HepG2 (cell line): ENCODE measurements around the gene IKZF2. TPM values are rescaled to one million over a fixed set of nuclear protein-coding genes. Genes with fewer than 3 reads are reported as not detected.

Source experiments
- ATAC-seq: fragments of 200-7000 bp; cut with Tn5 transposase; 3 replicates; pipeline ENCODE4 v1.9.1; 2020; ENCODE audit warnings: mild to moderate bottlenecking, moderate library complexity
- BruUV-seq: library from RNA; stranded (reverse); fragments of 400-500 nt; replicated peaks from 2 replicates; lab custom pipeline; 2021; lab: Mats Ljungman, UMichigan
- CTCF ChIA-PET: fragments of 300-600 bp; formaldehyde crosslinking; extraction: SDS; loops from one replicate; lab custom pipeline; 2021; ENCODE audit warnings: low total read pairs, inconsistent platforms, low intra/inter-chr PET ratio; lab: Yijun Ruan, JAX
- POLR2A ChIA-PET: fragments of 350-600 bp; sonication (Branson Sonifier 250); formaldehyde crosslinking; loops from one replicate; lab custom pipeline; 2020; ENCODE audit warnings: antibody characterized with exemption, inconsistent platforms; lab: Yijun Ruan, JAX
- DNase-seq: peaks from one replicate; pipeline ENCODE4 v3.0.0-alpha.2; 2015; ENCODE audit warnings: low spot score
- FAIRE-seq: peaks from 3 replicates; lab custom pipeline; 2011; peaks lifted over from hg19 to GRCh38; lab: Jason Lieb, UNC
- H2AFZ ChIP-seq: one replicate; pipeline ENCODE4 v1.6.1; 2011; ENCODE audit warnings: low read length, inconsistent platforms
- H3K27ac ChIP-seq: fragments of 300-600 bp; 3 replicates; pipeline ENCODE4 v1.8.0; 2011; ENCODE audit warnings: mixed run types, mild to moderate bottlenecking, mixed read lengths, low read length, inconsistent platforms; ENCODE audit not compliant: insufficient read depth; ENCODE audit errors: extremely low read length
- H3K27me3 ChIP-seq, 2 experiments: fragments of 200-600 bp in 1 of 2; 2 replicates in 1 of 2; 3 replicates in 1 of 2; pipeline versions ENCODE4 v1.6.0 to v1.8.0; 2011; ENCODE audit warnings: low read length in 2 of 2, mild to moderate bottlenecking in 2 of 2, moderate library complexity in 2 of 2, inconsistent platforms in 1 of 2; ENCODE audit not compliant: insufficient read depth in 2 of 2, control insufficient read depth in 1 of 2
- H3K36me3 ChIP-seq, 2 experiments: fragments of 200-600 bp in 1 of 2; replicated peaks in 1 of 2; 2 replicates in 1 of 2; 3 replicates in 1 of 2; pipeline versions ENCODE4 v1.5.1 to v1.8.0; 2011; ENCODE audit warnings: low read length in 2 of 2, inconsistent platforms in 1 of 2; ENCODE audit not compliant: insufficient read depth in 2 of 2, control insufficient read depth in 1 of 2
- H3K4me1 ChIP-seq: 2 replicates; pipeline ENCODE4 v1.5.1; 2012; ENCODE audit warnings: low read length, inconsistent platforms; ENCODE audit not compliant: insufficient read depth
- H3K4me2 ChIP-seq: 2 replicates; pipeline ENCODE4 v1.6.0; 2011; ENCODE audit warnings: low read depth, low read length, inconsistent platforms
- H3K4me3 ChIP-seq, 3 experiments: fragments of 200-600 bp in 1 of 3; sonication (generic), shearing (Covaris generic) in 1 of 3; replicated peaks in 1 of 3; 2 replicates each; pipeline ENCODE4 v1.5.1; 2011 to 2016; ENCODE audit warnings: low read length in 3 of 3, inconsistent platforms in 2 of 3, low read depth in 2 of 3, mild to moderate bottlenecking in 2 of 3, control low read depth in 1 of 3, mixed read lengths in 1 of 3; ENCODE audit not compliant: insufficient read depth in 1 of 3
- H3K79me2 ChIP-seq: one replicate; pipeline ENCODE4 v1.6.1; 2011; ENCODE audit warnings: low read length, inconsistent platforms; ENCODE audit not compliant: insufficient read depth
- H3K9ac ChIP-seq: 2 replicates; pipeline ENCODE4 v1.6.0; 2011; ENCODE audit warnings: mild to moderate bottlenecking, low read depth, low read length, inconsistent platforms; ENCODE audit not compliant: insufficient read depth
- H3K9me3 ChIP-seq: 2 replicates; pipeline ENCODE4 v1.5.1; 2012; ENCODE audit warnings: mild to moderate bottlenecking, low read length
- H4K20me1 ChIP-seq: 2 replicates; pipeline ENCODE4 v1.6.0; 2011; ENCODE audit warnings: inconsistent platforms, mild to moderate bottlenecking, low read length, moderate library complexity; ENCODE audit not compliant: insufficient read depth
- EHMT2 ChIP-seq: fragments of 200-600 bp; sonication (generic); IDR thresholded peaks from 2 replicates; pipeline ENCODE4 v1.7.0; 2017; ENCODE audit warnings: antibody characterized with exemption, low read depth, low read length, borderline replicate concordance
- FOSL2 ChIP-seq: sonication (generic); formaldehyde crosslinking; IDR thresholded peaks from 2 replicates; pipeline ENCODE4 v1.4.0; 2020; ENCODE audit warnings: missing genetic modification reagents
- HNRNPUL1 ChIP-seq: fragments of 200-400 bp; formaldehyde crosslinking; IDR thresholded peaks from 2 replicates; pipeline ENCODE4 v1.6.1; 2017; ENCODE audit warnings: low read depth, mild to moderate bottlenecking, low read length, moderate library complexity
- MAFG ChIP-seq: sonication (generic); formaldehyde crosslinking; IDR thresholded peaks from 2 replicates; pipeline ENCODE4 v1.5.1; 2020; ENCODE audit warnings: mild to moderate bottlenecking, missing genetic modification reagents
- MTF1 ChIP-seq: sonication (generic); formaldehyde crosslinking; IDR thresholded peaks from 2 replicates; pipeline ENCODE4 v1.5.0; 2020; ENCODE audit warnings: missing genetic modification reagents
- NR2F6 ChIP-seq, 2 experiments: IDR thresholded peaks; 2 replicates each; pipeline ENCODE4 v1.6.1; 2016; ENCODE audit warnings: antibody characterized with exemption in 1 of 2, mild to moderate bottlenecking in 1 of 2
- REL ChIP-seq: sonication (generic); formaldehyde crosslinking; conservative IDR thresholded peaks from 2 replicates; pipeline ENCODE4 v1.8.0; 2022; ENCODE audit warnings: mild to moderate bottlenecking, missing genetic modification reagents, moderate library complexity
- SAP130 ChIP-seq: IDR thresholded peaks from 2 replicates; pipeline ENCODE4 v1.6.1; 2016; ENCODE audit warnings: low read depth
- SMAD3 ChIP-seq: sonication (generic); formaldehyde crosslinking; IDR thresholded peaks from 2 replicates; pipeline ENCODE4 v1.4.0; 2020; ENCODE audit warnings: missing genetic modification reagents
- WIZ ChIP-seq: sonication (generic); formaldehyde crosslinking; IDR thresholded peaks from 2 replicates; pipeline ENCODE4 v1.5.1; 2020; ENCODE audit warnings: mild to moderate bottlenecking, missing genetic modification reagents
- ZBTB20 ChIP-seq: sonication (generic); formaldehyde crosslinking; IDR thresholded peaks from 2 replicates; pipeline ENCODE4 v1.8.1; 2023; ENCODE audit warnings: missing genetic modification reagents, low read depth, mild to moderate bottlenecking, borderline replicate concordance
- ZFP62 ChIP-seq: sonication (generic); formaldehyde crosslinking; IDR thresholded peaks from 2 replicates; pipeline ENCODE4 v1.4.0; 2020; ENCODE audit warnings: missing genetic modification reagents
- ZNF10 ChIP-seq: sonication (generic); formaldehyde crosslinking; IDR thresholded peaks from 2 replicates; pipeline ENCODE4 v1.4.0; 2020; ENCODE audit warnings: mild to moderate bottlenecking, low read depth, missing genetic modification reagents, borderline replicate concordance
- ZNF24 ChIP-seq: fragments of 450-650 bp; IDR thresholded peaks from 2 replicates; pipeline ENCODE4 v1.6.1; 2017; ENCODE audit warnings: antibody characterized with exemption, mild to moderate bottlenecking
- ZNF510 ChIP-seq: sonication (generic); formaldehyde crosslinking; IDR thresholded peaks from 2 replicates; pipeline ENCODE4 v1.4.0; 2020; ENCODE audit warnings: low read depth, mild to moderate bottlenecking, missing genetic modification reagents
- ZNF558 ChIP-seq: sonication (generic); formaldehyde crosslinking; IDR thresholded peaks from 2 replicates; pipeline ENCODE4 v1.9.0; 2022; ENCODE audit warnings: mild to moderate bottlenecking, missing genetic modification reagents, borderline replicate concordance
- ZNF564 ChIP-seq: sonication (generic); formaldehyde crosslinking; IDR thresholded peaks from 2 replicates; pipeline ENCODE4 v1.8.1; 2023; ENCODE audit warnings: mild to moderate bottlenecking, missing genetic modification reagents
- ZNF678 ChIP-seq: sonication (generic); formaldehyde crosslinking; IDR thresholded peaks from 2 replicates; pipeline ENCODE4 v1.4.0; 2020; ENCODE audit warnings: mild to moderate bottlenecking, missing genetic modification reagents
- WGBS: methylation state at CpG from one replicate; pipeline ENCODE4 v1.1.6; 2017; ENCODE audit warnings: low lambda C conversion rate; 5-methylcytosine and 5-hydroxymethylcytosine counted together
- in situ Hi-C: cut with HindIII; loops from 2 replicates; pipeline ENCODE4 v1.10.0; 2017; ENCODE audit warnings: low pct_unique_long_range_greater_than_20kb; ENCODE audit not compliant: extremely low pct_ligation_motif_present
- intact Hi-C: fragments of 100-400 bp; cut with micrococcal nuclease; formaldehyde crosslinking; loops from one replicate; pipeline ENCODE4 v1.10.0; 2022; ENCODE audit not compliant: unreplicated experiment
- polyA plus RNA-seq, 8 experiments: library from polyadenylated mRNA; depleted of rRNA in 3 of 8; stranded (reverse) in 7 of 8; unstranded in 1 of 8; fragments of >200 nt; fragmentation: Illumina TruSeq in 4 of 8; extraction: Trizol in 4 of 8; gene quantifications; 2 replicates each; pipeline versions ENCODE4 v1.2.1 to v1.2.3, GENCODE V29; 2011 to 2016; ENCODE audit warnings: low read depth in 4 of 8, missing spikeins in 1 of 8, mixed read lengths in 1 of 8; ENCODE audit not compliant: insufficient read depth in 1 of 8
- total RNA-seq, 5 experiments: library from RNA; depleted of rRNA; stranded (reverse); fragments of >200 nt; fragmentation: Illumina TruSeq; extraction: Trizol; gene quantifications; 2 replicates each; pipeline ENCODE4 v1.2.3, GENCODE V29; 2016; ENCODE audit warnings: low read depth in 1 of 5
- TF ChIP-seq, protein P1 (sequence below): sonication (generic); formaldehyde crosslinking; IDR thresholded peaks from 2 replicates; pipeline ENCODE4 v1.8.1; 2023; ENCODE audit warnings: missing genetic modification reagents, mild to moderate bottlenecking, borderline replicate concordance
- TF ChIP-seq, protein P2 (sequence below): IDR thresholded peaks from 2 replicates; pipeline ENCODE4 v1.6.1; 2016
- TF ChIP-seq, protein P3 (sequence below): sonication (generic); formaldehyde crosslinking; IDR thresholded peaks from 2 replicates; pipeline ENCODE4 v1.8.1; 2023; ENCODE audit warnings: missing genetic modification reagents, inconsistent platforms, borderline replicate concordance

IKZF2 gene
- total and polyA plus RNA-seq, 2 of the 13 experiments (the other 11 are each of a cell fraction or from before 2014, with no cell fraction given): 0.18 to 0.86 TPM

DNA sequence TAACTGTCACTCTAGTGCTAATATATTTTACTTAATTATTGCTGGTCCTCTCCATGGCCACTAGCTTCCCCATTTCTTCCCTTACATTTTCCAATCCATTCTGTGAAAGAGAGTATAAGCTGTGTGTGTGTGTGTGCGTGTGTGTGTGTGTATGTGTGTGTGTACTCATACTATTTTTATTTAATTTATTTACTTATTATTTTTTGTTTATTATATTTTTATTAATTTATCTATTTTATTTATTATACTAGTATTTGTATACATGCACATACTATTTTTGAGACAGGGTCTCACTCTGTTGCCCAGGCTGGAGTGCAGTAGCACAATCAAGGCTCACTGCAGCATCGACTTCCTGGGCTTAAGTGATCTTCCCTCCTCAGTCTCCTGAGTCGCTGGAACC, 59.6 kb downstream of the IKZF2 start:
- H3K9ac ChIP-seq: no peak overlapping the region
- no peaks in the 10 kb centered on the region for H3K36me3 ChIP-seq
- H2AFZ ChIP-seq: no peak overlapping the region
- no peaks in the 10 kb centered on the region for H3K79me2 ChIP-seq
- no peak for DNase-seq
- BruUV-seq: no TSS peak
- POLR2A ChIA-PET: no interaction called here
- in situ Hi-C loops: no loop called here
- CTCF ChIA-PET: no interaction called here
- no peak overlapping the region for H3K4me3 ChIP-seq
- intact Hi-C loops: no loop called here
- WGBS: under 1% methylated on average over 3 of the region's 3 CpGs
- TF ChIP-seq, protein P1, sequence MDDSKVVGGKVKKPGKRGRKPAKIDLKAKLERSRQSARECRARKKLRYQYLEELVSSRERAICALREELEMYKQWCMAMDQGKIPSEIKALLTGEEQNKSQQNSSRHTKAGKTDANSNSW: no peak
- TF ChIP-seq, protein P2, sequence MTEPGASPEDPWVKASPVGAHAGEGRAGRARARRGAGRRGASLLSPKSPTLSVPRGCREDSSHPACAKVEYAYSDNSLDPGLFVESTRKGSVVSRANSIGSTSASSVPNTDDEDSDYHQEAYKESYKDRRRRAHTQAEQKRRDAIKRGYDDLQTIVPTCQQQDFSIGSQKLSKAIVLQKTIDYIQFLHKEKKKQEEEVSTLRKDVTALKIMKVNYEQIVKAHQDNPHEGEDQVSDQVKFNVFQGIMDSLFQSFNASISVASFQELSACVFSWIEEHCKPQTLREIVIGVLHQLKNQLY: no peak
- TF ChIP-seq SMAD3 (CRISPR knock-in tag) (no peak), ZNF564 (CRISPR knock-in tag) (no peak)
- TF ChIP-seq, protein P3, sequence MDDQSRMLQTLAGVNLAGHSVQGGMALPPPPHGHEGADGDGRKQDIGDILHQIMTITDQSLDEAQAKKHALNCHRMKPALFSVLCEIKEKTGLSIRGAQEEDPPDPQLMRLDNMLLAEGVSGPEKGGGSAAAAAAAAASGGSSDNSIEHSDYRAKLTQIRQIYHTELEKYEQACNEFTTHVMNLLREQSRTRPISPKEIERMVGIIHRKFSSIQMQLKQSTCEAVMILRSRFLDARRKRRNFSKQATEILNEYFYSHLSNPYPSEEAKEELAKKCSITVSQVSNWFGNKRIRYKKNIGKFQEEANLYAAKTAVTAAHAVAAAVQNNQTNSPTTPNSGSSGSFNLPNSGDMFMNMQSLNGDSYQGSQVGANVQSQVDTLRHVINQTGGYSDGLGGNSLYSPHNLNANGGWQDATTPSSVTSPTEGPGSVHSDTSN (CRISPR knock-in tag): no peak
- TF ChIP-seq, all 625 proteins: peak for 0
- Histone ChIP-seq H3K9me3 (no peaks in the 10 kb centered on the region), H3K4me1 (no peaks in the 10 kb centered on the region), H3K27ac (no peak overlapping the region), H4K20me1 (no peaks in the 10 kb centered on the region), H3K27me3 (no peaks in the 10 kb centered on the region), H3K4me2 (no peak overlapping the region)
- FAIRE-seq: no peak
- ATAC-seq: no peak

DNA sequence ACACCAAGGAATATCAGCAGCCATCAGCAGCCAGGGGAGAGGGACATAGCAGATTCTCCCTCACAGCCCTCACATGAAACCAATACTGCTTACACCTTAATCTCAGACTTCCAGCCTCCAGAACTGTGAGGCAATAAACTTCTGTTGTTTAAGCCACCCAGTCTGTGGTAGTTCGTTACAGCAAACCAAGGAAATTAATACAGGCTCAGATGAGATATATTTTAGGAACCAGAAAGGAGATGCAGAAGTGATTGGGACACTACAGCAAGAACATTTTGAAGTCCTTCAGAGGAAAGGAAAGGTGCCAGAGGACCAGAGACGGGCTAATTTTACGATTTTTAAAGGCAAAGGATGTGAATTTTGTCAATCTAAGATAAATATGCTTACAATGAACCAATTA, 60.6 kb downstream of the IKZF2 start:
- no peaks in the 10 kb centered on the region for H3K27me3 ChIP-seq
- H3K36me3 ChIP-seq: no peaks in the 10 kb centered on the region
- in situ Hi-C loops: no loop called here
- H3K4me1 ChIP-seq: no peaks in the 10 kb centered on the region
- no peak for ATAC-seq
- 0% methylated on average over 3 of the region's 3 CpGs for WGBS
- no peak overlapping the region for H2AFZ ChIP-seq
- no peak overlapping the region for H3K4me3 ChIP-seq
- no peaks in the 10 kb centered on the region for H3K79me2 ChIP-seq
- H3K4me2 ChIP-seq: no peak overlapping the region
- H4K20me1 ChIP-seq: no peaks in the 10 kb centered on the region
- DNase-seq: no peak
- no peak for FAIRE-seq
- no peaks in the 10 kb centered on the region for H3K9me3 ChIP-seq
- ChIA-PET CTCF (no interaction called here), POLR2A (no interaction called here)
- intact Hi-C loops: no loop called here
- no peak overlapping the region for H3K9ac ChIP-seq
- H3K27ac ChIP-seq: no peak overlapping the region
- no TSS peak for BruUV-seq
- no peak for TF ChIP-seq NR2F6 (IDR thresholded peaks at IDR 0.05)
- TF ChIP-seq NR2F6 (CRISPR knock-in tag; IDR thresholded peaks at IDR 0.05): no peak
- no peak for TF ChIP-seq HNRNPUL1
- TF ChIP-seq ZBTB20 (CRISPR knock-in tag): no peak
- no peak for TF ChIP-seq MTF1
- TF ChIP-seq ZNF678: no peak
- TF ChIP-seq MAFG (CRISPR knock-in tag): no peak
- TF ChIP-seq ZNF558: no peak
- TF ChIP-seq SAP130: no peak
- no peak for TF ChIP-seq WIZ
- TF ChIP-seq EHMT2: no peak
- TF ChIP-seq ZNF10: no peak
- no peak for TF ChIP-seq REL (CRISPR knock-in tag)
- no peak for TF ChIP-seq FOSL2
- no peak for TF ChIP-seq ZFP62 (CRISPR knock-in tag)
- TF ChIP-seq ZNF510 (CRISPR knock-in tag): no peak
- TF ChIP-seq ZNF24: no peak
